ENCODE data around the gene AKAP13.
"Not testable (repeated sequence)": the region's sequence is repeated elsewhere in the genome, so short reads cannot be mapped to it uniquely, and the experiment has no call there.

DNA sequence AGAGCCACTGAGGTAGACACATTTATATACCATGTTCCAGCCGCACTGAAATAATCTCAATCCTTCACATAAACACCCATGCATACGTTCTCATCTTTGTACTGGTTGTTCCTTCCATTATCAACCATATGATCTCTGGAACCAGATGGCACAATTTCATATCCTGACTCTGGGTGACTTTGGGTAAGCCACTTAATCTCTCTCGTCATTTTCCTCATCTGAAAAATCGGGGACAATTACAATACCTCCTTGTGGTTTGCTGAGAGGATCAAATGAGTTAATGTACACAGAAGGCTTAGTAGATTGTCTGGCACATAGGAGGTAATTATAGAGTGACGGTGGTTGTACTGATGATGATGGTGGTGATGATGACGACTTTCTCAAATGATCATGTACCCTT, 38.2 kb upstream of the AKAP13 start:
- not testable (repeated sequence) for TF ChIP-seq CTCF (IDR thresholded peaks at IDR 0.05; ENCODE audit: low read depth, low read length); EZH2phosphoT487 (IDR thresholded peaks at IDR 0.05; ENCODE audit: low read depth)

All from OCI-LY3 (cell line).